Measurements from ENCODE around the gene FYN. TPM values are rescaled to one million over a fixed set of nuclear protein-coding genes. Genes with fewer than 3 reads are reported as not detected.

Gene FYN
- total and polyA plus RNA-seq, 10 of the 15 experiments (the other 5 are each of a cell fraction or from before 2014, with no cell fraction given): 51.4 to 247 (median 138) TPM

GRCh38 chr6:111802720-111803330 is 70.4 kb downstream of the FYN start:
- Histone ChIP-seq H3K4me3 (no peak overlapping the region), H3K9me3 (replicated peaks; ENCODE audit: control insufficient read depth, insufficient read depth, low read length) (no peaks in the 10 kb centered on the region), H3K4me2 (ENCODE audit: control insufficient read depth, insufficient read depth) (no peak overlapping the region; the same call in 1 of the 2 replicates), H3K79me2 (ENCODE audit: control insufficient read depth, insufficient read depth, low read length) (peaks cover 42% of the 10 kb centered on the region), H3K36me3 (ENCODE audit: control insufficient read depth in 2 of 2, insufficient read depth in 2 of 2, low read length in 1 of 2) (peaks cover 0 to 6% of the 10 kb centered on the region in 2 experiments; a peak in 2 of 4 replicates), H3K27ac (ENCODE audit: control insufficient read depth, insufficient read depth) (peak overlapping the region; percentile 23; the same call in 1 of the 2 replicates), H3K4me1 (ENCODE audit: control insufficient read depth, insufficient read depth, low read length) (peaks cover 62% of the 10 kb centered on the region), H2AFZ (ENCODE audit: control insufficient read depth, low read depth, low read length) (no peak overlapping the region), H3K27me3 (replicated peaks in 1 of 2; ENCODE audit: control insufficient read depth in 2 of 2, insufficient read depth in 2 of 2, low read length in 1 of 2) (no peaks in the 10 kb centered on the region), H4K20me1 (ENCODE audit: control insufficient read depth, insufficient read depth) (no peaks in the 10 kb centered on the region), H3K9ac (ENCODE audit: control insufficient read depth, insufficient read depth, low read length) (no peak overlapping the region)
- 84% methylated on average over 2 of the region's 2 CpGs for WGBS (ENCODE audit: insufficient coverage, insufficient replicate concordance, low lambda C conversion rate, missing lambda C conversion rate)
- ChIA-PET CTCF (interaction anchor here (0.7 to 4.2 kb wide), 4 partner anchors 13 to 41 kb away, joined by 3 to 36 read pairs (median 8); no protein-coding TSS in a partner anchor), POLR2A (interaction anchor here (0.7 to 1.9 kb wide), 5 partner anchors 14 to 194 kb away, joined by 3 to 6 read pairs (median 3); no protein-coding TSS in a partner anchor), SMC1A (ENCODE audit: uncharacterized antibody, unreplicated experiment) (interaction anchor here (0.6 to 5.1 kb wide), 17 partner anchors 7 to 197 kb away, joined by 3 to 91 read pairs (median 11); no protein-coding TSS in a partner anchor), RAD21 (ENCODE audit: unreplicated experiment) (interaction anchor here (1.1 to 4.8 kb wide), 11 partner anchors 9 to 62 kb away, joined by 3 to 58 read pairs (median 8); no protein-coding TSS in a partner anchor)
- intact Hi-C loops (cut with micrococcal nuclease; ENCODE audit: unreplicated experiment) (no loop called here), in situ Hi-C loops (cut with MboI) (no loop called here)
- DNase-seq (ENCODE audit: low read depth, low spot score) (no peak), FAIRE-seq (no peak), ATAC-seq (no peak)
- TF ChIP-seq ZNF217 (IDR thresholded peaks at IDR 0.05) (no peak), ZBTB4 (CRISPR knock-in tag; IDR thresholded peaks at IDR 0.05) (no peak), NR2C1 (IDR thresholded peaks at IDR 0.05) (no peak), POLR2A (IDR thresholded peaks at IDR 0.05; ENCODE audit: low read depth, low read length) (no peak), ETV6 (conservative IDR thresholded peaks at IDR 0.05 in 1 of 2, IDR thresholded peaks at IDR 0.05 in 1 of 2; ENCODE audit: borderline replicate concordance in 1 of 2, low read depth in 1 of 2) (no peak), ZSCAN29 (IDR thresholded peaks at IDR 0.05) (no peak), BACH1 (IDR thresholded peaks at IDR 0.05; ENCODE audit: borderline replicate concordance) (no peak), NR2C2 (IDR thresholded peaks at IDR 0.05; ENCODE audit: borderline replicate concordance, control insufficient read depth, insufficient read length, low read depth) (no peak), BCLAF1 (IDR thresholded peaks at IDR 0.05) (no peak), ZNF24 (IDR thresholded peaks at IDR 0.05) (no peak)
- BruUV-seq (replicated peaks): no TSS peak
